Smooth muscle cell of the pulmonary artery (primary cell): ENCODE results near the gene EYA3. TPM values are rescaled to one million over a fixed set of nuclear protein-coding genes. Genes with fewer than 3 reads are reported as not detected.

Experiments used
- total RNA-seq: library from RNA; depleted of rRNA; stranded (reverse); fragments of >200 nt; gene quantifications from 2 replicates; pipeline ENCODE4 v1.2.3, GENCODE V29; 2014

EYA3 gene
- total RNA-seq = 15.7 and 16.1 TPM in 2 replicates

GRCh38 chr1:28088168-28088961, at the start of gene EYA3:
Gene EYA3, minus strand, starts transcription at chr1:28088610. Its CDS starts 30,584 bp downstream, at chr1:28058026.

GRCh38 chr1:27959792-27960603, 128.4 kb downstream of the EYA3 start, which contains the start of gene XKR8:
Gene XKR8, plus strand, starts transcription at chr1:27959973. Its CDS starts 97 bp downstream, at chr1:27960070.

GRCh38 chr1:27934818-27935549, 153.4 kb downstream of the EYA3 start, which contains the start of gene SMPDL3B:
Gene SMPDL3B, plus strand, starts transcription at chr1:27935000. Its CDS starts 184 bp downstream, at chr1:27935184.

Other genes starting within 250 kb of the EYA3 start
- gene THEMIS2, start 216.1 kb downstream of the EYA3 start, total RNA-seq = 6.5 and 8.9 TPM in 2 replicates
- gene RPA2, start 174.0 kb downstream of the EYA3 start, total RNA-seq = 26.3 and 35.3 TPM in 2 replicates
- gene SMPDL3B, start 153.6 kb downstream of the EYA3 start, total RNA-seq = 0.07 TPM in 1 of 2 replicates, not detected in the other
- gene XKR8, start 128.6 kb downstream of the EYA3 start, total RNA-seq = 5.5 and 6.3 TPM in 2 replicates
- gene PTAFR, start 88.1 kb upstream of the EYA3 start, total RNA-seq = 0.03 and 0.07 TPM in 2 replicates
- gene DNAJC8, start 144.4 kb upstream of the EYA3 start, total RNA-seq = 32.5 and 37.9 TPM in 2 replicates
- gene ATP5IF1, start 147.5 kb upstream of the EYA3 start, total RNA-seq = 78.8 and 81.8 TPM in 2 replicates
- 15.8 and 32.8 TPM in 2 replicates for gene SESN2, start 170.9 kb upstream of the EYA3 start, total RNA-seq
- 21.5 and 29.3 TPM in 2 replicates for gene MED18, start 240.4 kb upstream of the EYA3 start, total RNA-seq